MG63 (cell line): ENCODE results near the gene FAM120A. TPM values are rescaled to one million over a fixed set of nuclear protein-coding genes. Genes with fewer than 3 reads are reported as not detected.

Experiments used
- DNase-seq: peaks from one replicate; pipeline ENCODE4 v3.0.0-alpha.2; 2020
- H3K27me3 ChIP-seq: fragments of 250-450 bp; sonication (Bioruptor Pico); 2 replicates; pipeline ENCODE4 v1.5.1; 2020; ENCODE audit warnings: mild to moderate bottlenecking, moderate library complexity
- H3K36me3 ChIP-seq: fragments of 250-450 bp; sonication (Bioruptor Pico); 2 replicates; pipeline ENCODE4 v1.5.1; 2020; ENCODE audit warnings: mild to moderate bottlenecking, moderate library complexity
- H3K4me3 ChIP-seq: fragments of 250-450 bp; sonication (Bioruptor Pico); 2 replicates; pipeline ENCODE4 v1.5.1; 2020; ENCODE audit warnings: mild to moderate bottlenecking, moderate library complexity
- H3K9me3 ChIP-seq: fragments of 250-450 bp; sonication (Bioruptor Pico); 2 replicates; pipeline ENCODE4 v1.5.1; 2020; ENCODE audit warnings: mild to moderate bottlenecking, moderate library complexity
- total RNA-seq: library from RNA; depleted of rRNA; stranded (reverse); fragments of >200 nt; shearing (Covaris generic); gene quantifications from 2 replicates; pipeline ENCODE4 v1.2.3, GENCODE V29; 2014; ENCODE audit warnings: low replicate concordance

FAM120A gene
- total RNA-seq, 1 experiment from 2014 or later, result 44.1 TPM

- no peaks in the 10 kb centered on the region for H3K27me3 ChIP-seq
- DNase-seq, result no peak
- no peaks in the 10 kb centered on the region for H3K36me3 ChIP-seq
- no peak overlapping the region for H3K4me3 ChIP-seq
- no peaks in the 10 kb centered on the region for H3K9me3 ChIP-seq
Observed at GRCh38 chr9:93597142-93597706, 145.7 kb downstream of the FAM120A start.

- Histone ChIP-seq H3K27me3 (no peaks in the 10 kb centered on the region), H3K36me3 (no peaks in the 10 kb centered on the region), H3K9me3 (no peaks in the 10 kb centered on the region), H3K4me3 (no peak overlapping the region)
- no peak for DNase-seq
Observed at GRCh38 chr9:93597871-93598646, 146.6 kb downstream of the FAM120A start.

- DNase-seq, result no peak
- H3K27me3 ChIP-seq, result no peaks in the 10 kb centered on the region
- H3K36me3 ChIP-seq, result no peaks in the 10 kb centered on the region
- no peak overlapping the region for H3K4me3 ChIP-seq
- H3K9me3 ChIP-seq, result no peaks in the 10 kb centered on the region
Observed at GRCh38 chr9:93598647-93599241, 147.3 kb downstream of the FAM120A start.

- H3K36me3 ChIP-seq, result no peaks in the 10 kb centered on the region
- H3K27me3 ChIP-seq, result no peaks in the 10 kb centered on the region
- no peak for DNase-seq
- H3K4me3 ChIP-seq, result no peak overlapping the region
- no peaks in the 10 kb centered on the region for H3K9me3 ChIP-seq
Observed at GRCh38 chr9:93599571-93600403, 148.3 kb downstream of the FAM120A start.

- H3K27me3 ChIP-seq, result no peaks in the 10 kb centered on the region
- H3K4me3 ChIP-seq, result no peak overlapping the region
- H3K9me3 ChIP-seq, result peaks cover under 1% of the 10 kb centered on the region; the same call in 1 of the 2 replicates
- no peak for DNase-seq
- H3K36me3 ChIP-seq, result no peaks in the 10 kb centered on the region
Observed at GRCh38 chr9:93600504-93600903, 149.0 kb downstream of the FAM120A start.

GRCh38 chr9:93601063-93601462 lies 149.6 kb downstream of the FAM120A start:
- Histone ChIP-seq H3K36me3 (no peaks in the 10 kb centered on the region), H3K27me3 (no peaks in the 10 kb centered on the region), H3K4me3 (no peak overlapping the region), H3K9me3 (peaks cover 3% of the 10 kb centered on the region; the same call in 1 of the 2 replicates)
- DNase-seq, result no peak

GRCh38 chr9:93601666-93602065 lies 150.2 kb downstream of the FAM120A start:
- no peak for DNase-seq
- Histone ChIP-seq H3K36me3 (no peaks in the 10 kb centered on the region), H3K9me3 (peaks cover 3% of the 10 kb centered on the region; the same call in 1 of the 2 replicates), H3K4me3 (no peak overlapping the region), H3K27me3 (no peaks in the 10 kb centered on the region)

- no peak overlapping the region for H3K4me3 ChIP-seq
- DNase-seq, result no peak
- H3K9me3 ChIP-seq, result peaks cover 3% of the 10 kb centered on the region; the same call in 1 of the 2 replicates
- no peaks in the 10 kb centered on the region for H3K36me3 ChIP-seq
- no peaks in the 10 kb centered on the region for H3K27me3 ChIP-seq
Observed at GRCh38 chr9:93603011-93603410, 151.5 kb downstream of the FAM120A start.

- Histone ChIP-seq H3K4me3 (no peak overlapping the region), H3K9me3 (peaks cover 3% of the 10 kb centered on the region; the same call in 1 of the 2 replicates)
- DNase-seq, result no peak
Observed at GRCh38 chr9:93603906-93604326, 152.4 kb downstream of the FAM120A start.

GRCh38 chr9:93606187-93606586 lies 154.7 kb downstream of the FAM120A start:
- no peak for DNase-seq
- Histone ChIP-seq H3K4me3 (no peak overlapping the region), H3K27me3 (no peaks in the 10 kb centered on the region), H3K36me3 (no peaks in the 10 kb centered on the region), H3K9me3 (peaks cover 12% of the 10 kb centered on the region; the same call in 1 of the 2 replicates)

More at GRCh38 chr9:93603906-93604326, 152.4 kb downstream of the FAM120A start:
- Histone ChIP-seq H3K27me3 (no peaks in the 10 kb centered on the region), H3K36me3 (no peaks in the 10 kb centered on the region)

- DNase-seq, result no peak
- no peaks in the 10 kb centered on the region for H3K36me3 ChIP-seq
- H3K27me3 ChIP-seq, result no peaks in the 10 kb centered on the region
- H3K4me3 ChIP-seq, result no peak overlapping the region
- H3K9me3 ChIP-seq, result peaks cover 12% of the 10 kb centered on the region; the same call in 1 of the 2 replicates
Observed at GRCh38 chr9:93610206-93610605, 158.7 kb downstream of the FAM120A start.

- Histone ChIP-seq H3K4me3 (no peak overlapping the region), H3K27me3 (no peaks in the 10 kb centered on the region), H3K36me3 (no peaks in the 10 kb centered on the region), H3K9me3 (peaks cover 9% of the 10 kb centered on the region; the same call in 1 of the 2 replicates)
- DNase-seq, result no peak
Observed at GRCh38 chr9:93612052-93612795, 160.7 kb downstream of the FAM120A start.

- Histone ChIP-seq H3K36me3 (no peaks in the 10 kb centered on the region), H3K4me3 (no peak overlapping the region), H3K9me3 (peaks cover 9% of the 10 kb centered on the region; the same call in 1 of the 2 replicates), H3K27me3 (no peaks in the 10 kb centered on the region)
- DNase-seq, result no peak
Observed at GRCh38 chr9:93612796-93613154, 161.3 kb downstream of the FAM120A start.

- Histone ChIP-seq H3K9me3 (peaks cover 9% of the 10 kb centered on the region; the same call in 1 of the 2 replicates), H3K36me3 (no peaks in the 10 kb centered on the region), H3K4me3 (no peak overlapping the region), H3K27me3 (no peaks in the 10 kb centered on the region)
- no peak for DNase-seq
Observed at GRCh38 chr9:93613174-93613573, 161.7 kb downstream of the FAM120A start.

GRCh38 chr9:93613791-93614190 lies 162.3 kb downstream of the FAM120A start:
- Histone ChIP-seq H3K36me3 (no peaks in the 10 kb centered on the region), H3K27me3 (no peaks in the 10 kb centered on the region), H3K9me3 (peaks cover 9% of the 10 kb centered on the region; the same call in 1 of the 2 replicates), H3K4me3 (no peak overlapping the region)
- no peak for DNase-seq
